Testis (tissue), 3 donors: Measurements from ENCODE around the gene ARRDC3. TPM values are rescaled to one million over a fixed set of nuclear protein-coding genes. Genes with fewer than 3 reads are reported as not detected.

Experiments
- DNase-seq: peaks from one replicate; pipeline ENCODE4 v3.0.0-alpha.2; 2019
- H3K27ac ChIP-seq, 2 donors: fragments of 200-600 bp; sonication (generic); one replicate each; pipeline ENCODE4 v1.5.1; 2019
- H3K27me3 ChIP-seq: fragments of 200-600 bp; sonication (generic); one replicate; pipeline ENCODE4 v1.5.1; 2019
- H3K36me3 ChIP-seq: fragments of 200-600 bp; sonication (generic); one replicate; pipeline ENCODE4 v1.5.1; 2017; ENCODE audit warnings: low read depth; ENCODE audit errors: missing control alignments
- H3K4me1 ChIP-seq: fragments of 200-600 bp; sonication (generic); one replicate; pipeline ENCODE4 v1.5.1; 2019
- H3K4me3 ChIP-seq, 2 donors: fragments of 200-600 bp; sonication (generic); one replicate each; pipeline ENCODE4 v1.5.1; 2017 to 2019
- H3K9me3 ChIP-seq: fragments of 200-600 bp; sonication (generic); one replicate; pipeline ENCODE4 v1.5.1; 2017
- POLR2A ChIP-seq: fragments of 450-650 bp; IDR thresholded peaks from one replicate; pipeline ENCODE4 v1.6.1; 2017; ENCODE audit warnings: antibody characterized with exemption, mild to moderate bottlenecking, moderate library complexity
- WGBS, 2 donors: methylation state at CpG; one replicate each; pipeline ENCODE4 v1.1.5; 2018; 5-methylcytosine and 5-hydroxymethylcytosine counted together
- intact Hi-C: fragments of 100-400 bp; cut with DNase I; formaldehyde crosslinking; loops from one replicate; pipeline ENCODE4 v1.15.1; 2023; ENCODE audit warnings: low total_unique reads
- polyA plus RNA-seq: library from polyadenylated mRNA; stranded (reverse); fragments of 350-450 nt; fragmentation: Illumina TruSeq; extraction: RNeasy Lipid Tissue Mini Kit (QIAGEN cat#74804); gene quantifications from one replicate; pipeline ENCODE4 v1.2.3, GENCODE V29; 2014; ENCODE audit warnings: low read depth, low replicate concordance; ENCODE audit not compliant: insufficient read depth
- total RNA-seq, 2 donors: library from RNA; depleted of rRNA; stranded (reverse); fragments of >200 nt; gene quantifications; one replicate each; pipeline ENCODE4 v1.2.3, GENCODE V29; 2016
- TF ChIP-seq, protein P1 (sequence below), 3 experiments: fragments of 450-650 bp in 2 of 3; fragments of 200-600 bp in 1 of 3; sonication (generic) in 1 of 3; IDR thresholded peaks; one replicate each; pipeline ENCODE4 v1.5.1; 2016 to 2019; ENCODE audit warnings: antibody characterized with exemption in 3 of 3, mild to moderate bottlenecking in 2 of 3, moderate library complexity in 1 of 3

The ARRDC3 gene
- total and polyA plus RNA-seq, 3 donors from 2014 or later = 30.5 to 53.4 (median 47.6) TPM

DNA sequence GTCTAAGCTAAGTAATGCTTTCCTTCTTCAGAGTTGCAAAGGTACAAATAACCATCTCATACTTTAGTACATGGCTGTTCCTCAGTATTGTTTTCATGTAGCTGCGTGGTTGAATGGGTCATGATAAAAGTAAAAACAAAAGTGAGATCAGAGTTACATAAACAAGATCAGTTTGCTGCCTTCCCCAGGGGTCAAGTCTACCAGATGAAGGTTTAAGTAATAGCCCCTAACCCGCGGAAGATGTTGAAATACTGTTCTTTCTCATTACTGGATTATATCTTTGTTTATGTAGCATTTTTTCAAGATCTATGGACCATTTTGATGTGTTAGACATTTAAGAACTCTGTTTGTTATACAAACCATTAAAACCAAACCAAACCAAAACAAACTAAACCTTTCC, 34.1 kb upstream of the ARRDC3 start:
- no peaks in the 10 kb centered on the region for H3K4me1 ChIP-seq
- H3K27ac ChIP-seq = no peak overlapping the region
- WGBS, 2 donors = 84 to 88% methylated on average over 3 of the region's 3 CpGs
- no peaks in the 10 kb centered on the region for H3K36me3 ChIP-seq
- intact Hi-C loops = no loop called here
- H3K27me3 ChIP-seq = no peaks in the 10 kb centered on the region
- H3K9me3 ChIP-seq = no peaks in the 10 kb centered on the region
- no peak for DNase-seq
- TF ChIP-seq POLR2A = no peak
- TF ChIP-seq, protein P1, sequence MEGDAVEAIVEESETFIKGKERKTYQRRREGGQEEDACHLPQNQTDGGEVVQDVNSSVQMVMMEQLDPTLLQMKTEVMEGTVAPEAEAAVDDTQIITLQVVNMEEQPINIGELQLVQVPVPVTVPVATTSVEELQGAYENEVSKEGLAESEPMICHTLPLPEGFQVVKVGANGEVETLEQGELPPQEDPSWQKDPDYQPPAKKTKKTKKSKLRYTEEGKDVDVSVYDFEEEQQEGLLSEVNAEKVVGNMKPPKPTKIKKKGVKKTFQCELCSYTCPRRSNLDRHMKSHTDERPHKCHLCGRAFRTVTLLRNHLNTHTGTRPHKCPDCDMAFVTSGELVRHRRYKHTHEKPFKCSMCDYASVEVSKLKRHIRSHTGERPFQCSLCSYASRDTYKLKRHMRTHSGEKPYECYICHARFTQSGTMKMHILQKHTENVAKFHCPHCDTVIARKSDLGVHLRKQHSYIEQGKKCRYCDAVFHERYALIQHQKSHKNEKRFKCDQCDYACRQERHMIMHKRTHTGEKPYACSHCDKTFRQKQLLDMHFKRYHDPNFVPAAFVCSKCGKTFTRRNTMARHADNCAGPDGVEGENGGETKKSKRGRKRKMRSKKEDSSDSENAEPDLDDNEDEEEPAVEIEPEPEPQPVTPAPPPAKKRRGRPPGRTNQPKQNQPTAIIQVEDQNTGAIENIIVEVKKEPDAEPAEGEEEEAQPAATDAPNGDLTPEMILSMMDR (IDR thresholded peaks at IDR 0.05) = no peak
- H3K4me3 ChIP-seq = no peak overlapping the region

- intact Hi-C loops = no loop called here
Measured at GRCh38 chr5:91416491-91416890, 33.4 kb upstream of the ARRDC3 start.

GRCh38 chr5:91409304-91409703, 26.2 kb upstream of the ARRDC3 start:
- intact Hi-C loops = no loop called here
- TF ChIP-seq, protein P1 (IDR thresholded peaks at IDR 0.05) = no peak
- no peak for TF ChIP-seq POLR2A
- no peaks in the 10 kb centered on the region for H3K9me3 ChIP-seq
- H3K27me3 ChIP-seq = no peaks in the 10 kb centered on the region
- no peaks in the 10 kb centered on the region for H3K4me1 ChIP-seq
- H3K27ac ChIP-seq = no peak overlapping the region
- H3K36me3 ChIP-seq = no peaks in the 10 kb centered on the region
- WGBS, 2 donors = 94 to 100% methylated on average over 1 of the region's 1 CpG
- DNase-seq = no peak
- H3K4me3 ChIP-seq = no peak overlapping the region

More at GRCh38 chr5:91416491-91416890, 33.4 kb upstream of the ARRDC3 start:
- no peak for TF ChIP-seq POLR2A
- H3K27me3 ChIP-seq = no peaks in the 10 kb centered on the region
- H3K36me3 ChIP-seq = no peaks in the 10 kb centered on the region
- no peak for DNase-seq
- H3K4me1 ChIP-seq = no peaks in the 10 kb centered on the region
- 94% methylated on average over 2 of the region's 2 CpGs for WGBS, 2 donors
- no peaks in the 10 kb centered on the region for H3K9me3 ChIP-seq
- H3K27ac ChIP-seq = no peak overlapping the region
- no peak overlapping the region for H3K4me3 ChIP-seq

GRCh38 chr5:91408710-91409109, 25.6 kb upstream of the ARRDC3 start:
- Histone ChIP-seq H3K9me3 (no peaks in the 10 kb centered on the region), H3K4me1 (no peaks in the 10 kb centered on the region), H3K4me3 (no peak overlapping the region), H3K27ac (no peak overlapping the region), H3K36me3 (no peaks in the 10 kb centered on the region), H3K27me3 (no peaks in the 10 kb centered on the region)
- DNase-seq = no peak
- TF ChIP-seq POLR2A = no peak
- intact Hi-C loops = no loop called here

- DNase-seq = no peak
- no peaks in the 10 kb centered on the region for H3K27me3 ChIP-seq
- no peak overlapping the region for H3K4me3 ChIP-seq
- intact Hi-C loops = no loop called here
- no peaks in the 10 kb centered on the region for H3K36me3 ChIP-seq
- 24 to 40% methylated on average over 1 of the region's 1 CpG for WGBS, 2 donors
- H3K9me3 ChIP-seq = no peaks in the 10 kb centered on the region
- TF ChIP-seq, protein P1 (IDR thresholded peaks at IDR 0.05) = no peak
- TF ChIP-seq POLR2A = no peak
- no peak overlapping the region for H3K27ac ChIP-seq
- no peaks in the 10 kb centered on the region for H3K4me1 ChIP-seq
Measured at GRCh38 chr5:91407204-91407603, 24.1 kb upstream of the ARRDC3 start.

- H3K4me3 ChIP-seq = no peak overlapping the region
- TF ChIP-seq, protein P1 (IDR thresholded peaks at IDR 0.05) = no peak
- no peak for TF ChIP-seq POLR2A
- no peaks in the 10 kb centered on the region for H3K9me3 ChIP-seq
- H3K27me3 ChIP-seq = no peaks in the 10 kb centered on the region
- DNase-seq = no peak
- intact Hi-C loops = no loop called here
- no peaks in the 10 kb centered on the region for H3K4me1 ChIP-seq
- no peaks in the 10 kb centered on the region for H3K36me3 ChIP-seq
- H3K27ac ChIP-seq = no peak overlapping the region
Measured at GRCh38 chr5:91403438-91403837, 20.3 kb upstream of the ARRDC3 start.
